Fibroblast of lung (primary cell): ENCODE data around the gene TSPAN9. TPM values are rescaled to one million over a fixed set of nuclear protein-coding genes. Genes with fewer than 3 reads are reported as not detected.
A peak's percentile ranks its signal among the peaks of the same experiment; 100 is the strongest.

Experiments used
- DNase-seq, 2 donors: peaks; one replicate each; pipeline versions ENCODE4 v3.0.0 to v3.0.0-alpha.2; 2010; ENCODE audit warnings: low read depth in 2 of 2
- H2AFZ ChIP-seq: 2 replicates; pipeline ENCODE4 v1.5.1; 2012; ENCODE audit warnings: low read length, control low read depth, inconsistent platforms
- H3K27ac ChIP-seq: 2 replicates; pipeline ENCODE4 v1.5.1; 2011; ENCODE audit warnings: low read length, control low read depth; ENCODE audit not compliant: insufficient read depth
- H3K27me3 ChIP-seq: 2 replicates; pipeline ENCODE4 v1.5.1; 2011; ENCODE audit warnings: mild to moderate bottlenecking, low read length; ENCODE audit not compliant: control insufficient read depth, insufficient read depth
- H3K36me3 ChIP-seq: 2 replicates; pipeline ENCODE4 v1.5.1; 2011; ENCODE audit warnings: low read length; ENCODE audit not compliant: control insufficient read depth, insufficient read depth
- H3K4me1 ChIP-seq: 2 replicates; pipeline ENCODE4 v1.5.1; 2011; ENCODE audit warnings: low read length; ENCODE audit not compliant: control insufficient read depth, insufficient read depth; ENCODE audit errors: extremely low read depth
- H3K4me2 ChIP-seq: 2 replicates; pipeline ENCODE4 v1.5.1; 2011; ENCODE audit warnings: low read length, control low read depth; ENCODE audit not compliant: insufficient read depth; ENCODE audit errors: extremely low read depth
- H3K4me3 ChIP-seq, 4 experiments: fragments of 200-600 bp in 1 of 4; sonication (generic) in 1 of 4; replicated peaks in 1 of 4; 2 replicates each; pipeline ENCODE4 v1.5.1; 2011 to 2016; ENCODE audit warnings: low read length in 4 of 4, low read depth in 3 of 4, mild to moderate bottlenecking in 3 of 4, control low read depth in 2 of 4, inconsistent platforms in 1 of 4, mixed read lengths in 1 of 4; ENCODE audit not compliant: insufficient read depth in 1 of 4; ENCODE audit errors: control extremely low read depth in 1 of 4
- H3K79me2 ChIP-seq: 2 replicates; pipeline ENCODE4 v1.5.1; 2012; ENCODE audit warnings: mild to moderate bottlenecking, low read length, inconsistent platforms; ENCODE audit not compliant: control insufficient read depth, insufficient read depth
- H3K9ac ChIP-seq: 2 replicates; pipeline ENCODE4 v1.5.1; 2011; ENCODE audit warnings: mild to moderate bottlenecking, low read length, control low read depth; ENCODE audit not compliant: insufficient read depth
- H3K9me3 ChIP-seq: 2 replicates; pipeline ENCODE4 v1.5.1; 2012; ENCODE audit warnings: low read depth, low read length; ENCODE audit not compliant: control insufficient read depth, insufficient read depth
- H4K20me1 ChIP-seq: 2 replicates; pipeline ENCODE4 v1.5.1; 2011; ENCODE audit warnings: low read length; ENCODE audit not compliant: control insufficient read depth, insufficient read depth; ENCODE audit errors: extremely low read depth
- CTCF ChIP-seq, 2 donors: IDR thresholded peaks in 1 of 2; conservative IDR thresholded peaks in 1 of 2; 1 replicate in 1 of 2; 2 replicates in 1 of 2; pipeline ENCODE4 v1.5.1; 2011 to 2012; ENCODE audit warnings: low read length in 2 of 2, control low read depth in 1 of 2, inconsistent platforms in 1 of 2, low read depth in 1 of 2, mild to moderate bottlenecking in 1 of 2
- EZH2 ChIP-seq: IDR thresholded peaks from 2 replicates; pipeline ENCODE4 v1.5.1; 2012; ENCODE audit warnings: low read length, control low read depth, mild to moderate bottlenecking; ENCODE audit errors: missing control alignments
- polyA plus RNA-seq, 2 donors: library from polyadenylated mRNA; depleted of rRNA in 1 of 2; stranded (reverse) in 1 of 2; unstranded in 1 of 2; fragments of >200 nt; gene quantifications; 2 replicates each; pipeline ENCODE4 v1.2.1, GENCODE V29; 2011 to 2012; ENCODE audit warnings: missing spikeins in 1 of 2
- total RNA-seq: library from RNA; depleted of rRNA; stranded (reverse); fragments of >200 nt; gene quantifications from 2 replicates; pipeline ENCODE4 v1.2.1, GENCODE V29; 2014

The TSPAN9 gene
- total and polyA plus RNA-seq, 2 donors (not counting 1 experiment from before 2014, with no cell fraction given): 31.1 to 35.2 TPM

GRCh38 chr12:3171195-3171591 is 94.0 kb downstream of the TSPAN9 start:
- no peak overlapping the region for H3K4me3 ChIP-seq
- peak overlapping the region; percentile 45 for H3K27ac ChIP-seq
- no peak overlapping the region for H3K4me2 ChIP-seq
- no peaks in the 10 kb centered on the region for H3K9me3 ChIP-seq
- peaks cover 4% of the 10 kb centered on the region for H3K4me1 ChIP-seq
- no peak for TF ChIP-seq EZH2
- no peak for TF ChIP-seq CTCF (conservative IDR thresholded peaks at IDR 0.05 in 1 of 2, IDR thresholded peaks at IDR 0.05 in 1 of 2; ENCODE audit: low read depth in 1 of 2, low read length in 2 of 2)
- H3K9ac ChIP-seq: no peak overlapping the region
- H2AFZ ChIP-seq: no peak overlapping the region
- no peaks in the 10 kb centered on the region for H3K27me3 ChIP-seq
- H4K20me1 ChIP-seq: no peaks in the 10 kb centered on the region
- H3K36me3 ChIP-seq: no peaks in the 10 kb centered on the region
- DNase-seq: peak; percentile 19 to 34
- H3K79me2 ChIP-seq: no peaks in the 10 kb centered on the region

GRCh38 chr12:3172124-3173007 is 95.2 kb downstream of the TSPAN9 start:
- no peak overlapping the region for H3K4me2 ChIP-seq
- peaks cover 4% of the 10 kb centered on the region for H3K4me1 ChIP-seq
- no peak overlapping the region for H3K27ac ChIP-seq
- H3K4me3 ChIP-seq: no peak overlapping the region
- no peak for DNase-seq
- H3K9me3 ChIP-seq: no peaks in the 10 kb centered on the region
- H3K9ac ChIP-seq: no peak overlapping the region
- no peak for TF ChIP-seq CTCF (conservative IDR thresholded peaks at IDR 0.05 in 1 of 2, IDR thresholded peaks at IDR 0.05 in 1 of 2; ENCODE audit: low read depth in 1 of 2, low read length in 2 of 2)
- TF ChIP-seq EZH2: no peak
- H3K27me3 ChIP-seq: no peaks in the 10 kb centered on the region
- H3K79me2 ChIP-seq: no peaks in the 10 kb centered on the region
- no peak overlapping the region for H2AFZ ChIP-seq
- no peaks in the 10 kb centered on the region for H3K36me3 ChIP-seq
- H4K20me1 ChIP-seq: no peaks in the 10 kb centered on the region

- Histone ChIP-seq H3K79me2 (no peaks in the 10 kb centered on the region), H4K20me1 (no peaks in the 10 kb centered on the region), H3K4me2 (no peak overlapping the region), H2AFZ (no peak overlapping the region), H3K27me3 (no peaks in the 10 kb centered on the region), H3K9ac (no peak overlapping the region), H3K4me3 (no peak overlapping the region), H3K9me3 (no peaks in the 10 kb centered on the region), H3K4me1 (peaks cover 4% of the 10 kb centered on the region), H3K27ac (no peak overlapping the region), H3K36me3 (no peaks in the 10 kb centered on the region)
- no peak for DNase-seq
- TF ChIP-seq EZH2: no peak
- no peak for TF ChIP-seq CTCF (conservative IDR thresholded peaks at IDR 0.05 in 1 of 2, IDR thresholded peaks at IDR 0.05 in 1 of 2; ENCODE audit: low read depth in 1 of 2, low read length in 2 of 2)
Measured at GRCh38 chr12:3173008-3173553, 95.9 kb downstream of the TSPAN9 start.
